Ishikawa (cell line): ENCODE measurements around the gene DOCK1.

Experiments
- CEBPB ChIP-seq: IDR thresholded peaks from 2 replicates; pipeline ENCODE4 v1.6.1; 2012
- CREB1 ChIP-seq: IDR thresholded peaks from 2 replicates; pipeline ENCODE4 v1.6.1; 2012; ENCODE audit warnings: low read depth
- EGR1 ChIP-seq: IDR thresholded peaks from 2 replicates; pipeline ENCODE4 v1.6.1; 2012
- EP300 ChIP-seq: IDR thresholded peaks from 2 replicates; pipeline ENCODE4 v1.6.1; 2012; ENCODE audit warnings: borderline replicate concordance
- FOXM1 ChIP-seq: IDR thresholded peaks from 2 replicates; pipeline ENCODE4 v1.6.1; 2012; ENCODE audit warnings: low read depth, borderline replicate concordance
- NFIC ChIP-seq: IDR thresholded peaks from 2 replicates; pipeline ENCODE4 v1.6.1; 2012
- RAD21 ChIP-seq: IDR thresholded peaks from 2 replicates; pipeline ENCODE4 v1.6.1; 2012; ENCODE audit warnings: low read depth
- TAF1 ChIP-seq: IDR thresholded peaks from 2 replicates; pipeline ENCODE4 v1.6.1; 2012; ENCODE audit warnings: low read depth, mild to moderate bottlenecking
- TCF12 ChIP-seq: IDR thresholded peaks from 2 replicates; pipeline ENCODE4 v1.6.1; 2012; ENCODE audit warnings: low read depth
- TEAD4 ChIP-seq: IDR thresholded peaks from 2 replicates; pipeline ENCODE4 v1.6.1; 2012
- USF1 ChIP-seq: IDR thresholded peaks from 2 replicates; pipeline ENCODE4 v1.6.1; 2012
- YY1 ChIP-seq: IDR thresholded peaks from 2 replicates; pipeline ENCODE4 v1.6.1; 2012; ENCODE audit warnings: low read depth
- ZBTB7A ChIP-seq: IDR thresholded peaks from 2 replicates; pipeline ENCODE4 v1.6.1; 2012; ENCODE audit warnings: low read depth
- TF ChIP-seq, protein P1 (sequence below): IDR thresholded peaks from 2 replicates; pipeline ENCODE4 v1.6.1; 2012
- TF ChIP-seq, protein P2 (sequence below): IDR thresholded peaks from 2 replicates; pipeline ENCODE4 v1.6.1; 2012; ENCODE audit warnings: low read depth, mild to moderate bottlenecking

DOCK1 gene

GRCh38 chr10:127440371-127440770 lies 535.1 kb downstream of the DOCK1 start:
- TF ChIP-seq, protein P1, sequence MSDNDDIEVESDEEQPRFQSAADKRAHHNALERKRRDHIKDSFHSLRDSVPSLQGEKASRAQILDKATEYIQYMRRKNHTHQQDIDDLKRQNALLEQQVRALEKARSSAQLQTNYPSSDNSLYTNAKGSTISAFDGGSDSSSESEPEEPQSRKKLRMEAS, result no peak
- TF ChIP-seq NFIC, result no peak
- no peak for TF ChIP-seq EP300
- no peak for TF ChIP-seq CEBPB
- no peak for TF ChIP-seq TAF1
- no peak for TF ChIP-seq TCF12
- TF ChIP-seq EGR1, result no peak
- TF ChIP-seq ZBTB7A, result no peak
- no peak for TF ChIP-seq TEAD4
- no peak for TF ChIP-seq CREB1
- TF ChIP-seq, protein P2, sequence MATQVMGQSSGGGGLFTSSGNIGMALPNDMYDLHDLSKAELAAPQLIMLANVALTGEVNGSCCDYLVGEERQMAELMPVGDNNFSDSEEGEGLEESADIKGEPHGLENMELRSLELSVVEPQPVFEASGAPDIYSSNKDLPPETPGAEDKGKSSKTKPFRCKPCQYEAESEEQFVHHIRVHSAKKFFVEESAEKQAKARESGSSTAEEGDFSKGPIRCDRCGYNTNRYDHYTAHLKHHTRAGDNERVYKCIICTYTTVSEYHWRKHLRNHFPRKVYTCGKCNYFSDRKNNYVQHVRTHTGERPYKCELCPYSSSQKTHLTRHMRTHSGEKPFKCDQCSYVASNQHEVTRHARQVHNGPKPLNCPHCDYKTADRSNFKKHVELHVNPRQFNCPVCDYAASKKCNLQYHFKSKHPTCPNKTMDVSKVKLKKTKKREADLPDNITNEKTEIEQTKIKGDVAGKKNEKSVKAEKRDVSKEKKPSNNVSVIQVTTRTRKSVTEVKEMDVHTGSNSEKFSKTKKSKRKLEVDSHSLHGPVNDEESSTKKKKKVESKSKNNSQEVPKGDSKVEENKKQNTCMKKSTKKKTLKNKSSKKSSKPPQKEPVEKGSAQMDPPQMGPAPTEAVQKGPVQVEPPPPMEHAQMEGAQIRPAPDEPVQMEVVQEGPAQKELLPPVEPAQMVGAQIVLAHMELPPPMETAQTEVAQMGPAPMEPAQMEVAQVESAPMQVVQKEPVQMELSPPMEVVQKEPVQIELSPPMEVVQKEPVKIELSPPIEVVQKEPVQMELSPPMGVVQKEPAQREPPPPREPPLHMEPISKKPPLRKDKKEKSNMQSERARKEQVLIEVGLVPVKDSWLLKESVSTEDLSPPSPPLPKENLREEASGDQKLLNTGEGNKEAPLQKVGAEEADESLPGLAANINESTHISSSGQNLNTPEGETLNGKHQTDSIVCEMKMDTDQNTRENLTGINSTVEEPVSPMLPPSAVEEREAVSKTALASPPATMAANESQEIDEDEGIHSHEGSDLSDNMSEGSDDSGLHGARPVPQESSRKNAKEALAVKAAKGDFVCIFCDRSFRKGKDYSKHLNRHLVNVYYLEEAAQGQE, result no peak
- no peak for TF ChIP-seq FOXM1

DNA sequence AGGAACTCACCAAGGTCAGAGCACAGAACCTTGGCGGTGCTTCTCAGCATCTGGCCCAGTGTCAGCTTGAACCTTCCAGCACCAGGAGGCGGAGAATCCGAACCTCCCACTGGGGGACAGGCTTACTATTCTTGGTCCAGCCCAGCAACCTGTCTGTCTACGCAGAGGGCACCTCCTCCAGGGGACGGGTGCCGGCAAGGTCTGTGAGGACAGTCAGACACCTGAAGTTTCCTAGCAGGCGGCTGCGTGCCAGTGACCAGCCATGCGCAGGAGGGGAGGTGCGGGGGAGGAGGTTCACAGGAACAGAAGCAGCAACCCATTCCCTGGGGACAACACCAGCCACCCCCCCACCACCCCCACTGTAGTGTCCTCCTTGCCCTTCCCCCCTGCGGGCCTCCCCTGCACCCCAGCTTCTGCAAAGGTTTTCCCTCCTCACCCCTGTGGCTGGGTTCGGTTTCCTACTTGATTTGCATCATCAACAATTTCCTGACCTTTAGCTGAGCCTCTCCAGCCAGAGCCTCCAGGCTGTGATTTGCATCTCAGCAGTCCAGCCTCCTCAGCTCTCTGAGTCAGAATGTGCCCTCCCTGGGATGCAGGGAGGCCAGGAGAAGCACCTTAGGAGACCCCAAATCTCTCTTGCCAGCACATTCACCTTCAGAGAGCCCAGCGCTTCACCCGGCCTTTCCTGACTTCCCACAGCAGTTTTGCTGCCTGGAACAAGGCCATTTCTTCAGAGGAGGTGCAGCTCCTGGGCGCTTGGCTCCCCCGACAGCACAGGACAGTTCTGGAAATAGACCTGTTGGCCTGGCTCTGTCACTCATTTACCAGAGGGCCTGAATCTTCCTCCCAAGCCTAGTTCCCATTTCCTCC lies 536.4 kb downstream of the DOCK1 start:
- no peak for TF ChIP-seq EP300
- TF ChIP-seq TEAD4, result no peak
- TF ChIP-seq USF1, result no peak
- no peak for TF ChIP-seq YY1
- TF ChIP-seq, protein P2, result no peak
- TF ChIP-seq RAD21, result no peak
- no peak for TF ChIP-seq EGR1
- no peak for TF ChIP-seq ZBTB7A
- no peak for TF ChIP-seq FOXM1
- TF ChIP-seq CREB1, result no peak
- TF ChIP-seq, protein P1, result no peak
- TF ChIP-seq NFIC, result no peak
- no peak for TF ChIP-seq TCF12
- TF ChIP-seq TAF1, result no peak
- no peak for TF ChIP-seq CEBPB

- TF ChIP-seq RAD21, result no peak
- no peak for TF ChIP-seq EP300
- no peak for TF ChIP-seq FOXM1
- TF ChIP-seq EGR1, result no peak
- no peak for TF ChIP-seq CREB1
- TF ChIP-seq YY1, result no peak
- no peak for TF ChIP-seq TEAD4
- no peak for TF ChIP-seq NFIC
Observed at GRCh38 chr10:127442220-127442525, 536.9 kb downstream of the DOCK1 start.

DNA sequence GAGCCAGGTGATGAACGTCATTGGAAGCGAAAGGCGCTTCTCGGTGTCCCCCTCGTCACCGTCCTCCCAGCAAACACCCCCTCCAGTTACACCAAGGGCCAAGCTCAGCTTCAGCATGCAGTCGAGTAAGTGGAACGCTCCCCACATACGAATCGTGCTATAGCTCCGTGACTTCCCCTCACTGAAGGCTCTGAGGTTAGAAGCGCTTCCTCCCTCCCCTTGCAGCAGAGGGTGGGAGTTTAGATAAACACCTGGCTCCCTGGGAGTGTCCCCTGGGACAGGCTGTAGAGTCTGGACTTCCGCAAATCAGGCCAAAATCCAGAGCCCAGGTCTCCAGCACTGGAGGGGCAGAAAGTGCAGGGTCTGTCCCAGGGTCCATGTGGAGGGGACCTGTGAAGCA lies 538.9 kb downstream of the DOCK1 start:
- no peak for TF ChIP-seq TAF1
- TF ChIP-seq TEAD4, result no peak

DNA sequence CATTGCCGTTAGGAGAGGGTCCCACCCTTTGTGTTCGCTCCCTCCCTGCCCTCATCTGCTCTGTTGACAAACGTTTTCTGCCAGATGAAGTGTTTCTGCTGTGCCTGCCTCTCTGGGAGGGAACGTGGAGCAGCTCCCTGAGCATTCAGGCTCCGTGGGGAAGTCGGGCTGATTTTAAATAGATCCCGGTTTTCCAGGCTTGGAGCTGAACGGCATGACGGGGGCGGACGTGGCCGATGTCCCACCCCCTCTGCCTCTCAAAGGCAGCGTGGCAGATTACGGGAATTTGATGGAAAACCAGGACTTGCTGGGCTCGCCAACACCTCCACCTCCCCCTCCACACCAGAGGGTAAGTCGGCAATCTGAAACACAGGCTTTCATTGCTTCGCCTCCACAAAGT lies 542.0 kb downstream of the DOCK1 start:
- TF ChIP-seq EGR1 (no peak), FOXM1 (no peak), TEAD4 (no peak), RAD21 (no peak), TCF12 (no peak), ZBTB7A (no peak), YY1 (no peak), TAF1 (no peak), CEBPB (no peak), CREB1 (no peak), USF1 (no peak), EP300 (no peak), NFIC (no peak)
- TF ChIP-seq, protein P2, result no peak
- TF ChIP-seq, protein P1, result no peak
